Mesenteric fat pad (tissue), 1 donor: ENCODE results near the gene CLCA4. TPM values are rescaled to one million over a fixed set of nuclear protein-coding genes. Genes with fewer than 3 reads are reported as not detected.
"Not testable (repeated sequence)": the region's sequence is repeated elsewhere in the genome, so short reads cannot be mapped to it uniquely, and the experiment has no call there.

Source experiments
- DNase-seq: peaks from one replicate; pipeline ENCODE4 v3.0.0-alpha.2; 2020; ENCODE audit warnings: low spot score
- total RNA-seq: library from RNA; stranded (reverse); fragmentation: NEBNext Ultra II Directional; extraction: Animal tissue kit (Norgen Biotek cat#: 25700); gene quantifications from one replicate; pipeline ENCODE4 v1.2.1, GENCODE V29; 2021
- donor health status: DM: yes; HTN: yes; CAD: no.

The CLCA4 gene
- total RNA-seq, 1 donor from 2014 or later: not detected

GRCh38 chr1:86530211-86530845 lies 16.6 kb upstream of the CLCA4 start:
- DNase-seq: no peak

DNA sequence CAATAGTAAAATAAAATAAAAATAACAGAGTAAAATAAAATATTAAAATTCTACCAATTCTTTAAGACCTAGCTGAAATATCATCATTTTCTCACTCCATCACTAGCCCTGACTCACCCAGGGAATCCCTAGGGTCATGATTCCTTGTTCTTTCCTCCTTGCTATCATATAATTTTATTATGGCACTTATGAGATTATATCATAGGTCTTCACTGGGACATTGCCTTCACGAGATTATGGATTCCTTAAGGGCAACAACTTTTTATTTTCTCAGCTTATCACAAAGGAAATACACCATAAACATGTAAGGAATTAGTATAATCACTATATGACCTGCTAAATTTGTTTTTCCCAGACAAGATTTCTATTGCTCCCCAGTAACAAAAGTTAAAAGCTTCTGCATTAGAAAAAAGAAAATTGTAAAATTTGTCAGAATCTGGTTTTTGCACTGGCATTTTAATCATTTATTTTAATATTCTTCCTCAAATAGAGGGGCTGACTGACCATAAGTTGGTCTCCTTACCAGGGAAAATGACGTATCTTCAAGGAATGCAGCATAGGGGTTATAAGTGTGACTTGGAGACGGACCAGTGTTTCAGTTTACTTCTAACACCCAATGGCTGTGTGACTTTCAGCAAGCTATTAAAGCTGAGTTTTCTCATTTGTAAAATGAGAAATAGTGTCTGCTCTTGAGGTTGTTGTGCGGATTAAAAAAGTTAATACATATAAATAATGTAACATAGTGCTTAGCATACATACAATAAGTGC lies 8.8 kb upstream of the CLCA4 start:
- no peak for DNase-seq

- DNase-seq: no peak
These were observed 8.1 kb upstream of the CLCA4 start for GRCh38 chr1:86538775-86539174.

DNA sequence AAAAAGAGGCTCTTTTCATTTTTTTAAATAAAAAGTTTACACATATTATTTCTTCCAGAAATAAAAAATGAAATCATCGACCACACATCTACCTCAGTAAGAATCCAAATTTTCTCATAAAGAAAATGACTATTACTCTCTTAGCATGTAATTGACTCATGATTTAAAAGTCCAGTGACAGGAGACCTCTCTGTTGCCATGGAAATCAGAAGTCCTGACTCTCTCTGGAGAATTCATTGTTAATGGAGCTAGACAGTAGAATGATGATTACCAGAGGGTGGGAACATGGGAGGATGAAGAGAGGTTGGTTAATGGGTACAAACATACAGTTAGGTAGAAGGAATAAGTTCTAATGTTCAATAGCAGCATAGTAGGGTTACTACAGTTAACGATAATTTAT lies 5.0 kb upstream of the CLCA4 start:
- no peak for DNase-seq

GRCh38 chr1:86542631-86543030 lies 4.2 kb upstream of the CLCA4 start:
- DNase-seq: no peak

DNA sequence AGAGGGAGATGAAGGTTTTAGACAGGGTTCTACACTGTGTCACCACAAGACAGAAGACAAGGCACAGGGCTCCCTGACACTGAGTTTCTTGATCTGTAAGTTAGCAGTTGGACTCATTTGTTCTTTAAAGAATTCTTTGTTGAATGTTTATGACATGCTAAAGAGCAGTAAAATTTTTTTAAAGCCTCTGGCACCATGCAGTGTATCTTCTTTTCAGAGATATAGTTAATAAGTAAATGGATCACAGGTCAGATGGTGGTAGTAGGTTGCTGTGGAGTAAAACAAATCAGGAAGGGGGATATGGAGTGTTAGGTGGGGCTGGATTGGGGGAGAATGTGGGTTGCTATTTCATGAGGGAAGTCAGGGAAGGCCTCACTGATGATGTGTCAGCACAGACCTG lies 2.0 kb downstream of the CLCA4 start:
- no peak for DNase-seq

- no peak for DNase-seq
These were observed 4.4 kb downstream of the CLCA4 start for GRCh38 chr1:86551305-86551704.

DNA sequence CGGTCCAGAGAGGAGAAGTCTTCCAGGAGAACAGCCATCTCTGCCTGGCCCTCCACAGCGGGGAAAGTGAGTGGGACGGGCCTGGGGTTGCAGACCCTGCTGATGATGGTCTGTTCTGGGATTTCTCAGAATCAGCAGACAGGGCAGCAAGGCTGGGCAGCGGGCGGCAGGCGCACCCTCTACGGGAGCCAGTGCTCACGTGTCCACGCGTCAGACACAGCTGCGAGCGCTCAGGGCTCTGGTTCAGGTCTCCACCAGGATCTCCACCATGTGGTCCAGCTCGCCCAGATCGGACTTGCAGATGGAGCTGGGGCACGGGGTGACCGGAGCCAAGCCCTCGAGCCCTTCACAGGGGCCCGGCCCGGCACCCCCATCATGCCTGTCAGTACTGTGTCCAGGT lies 5.5 kb downstream of the CLCA4 start:
- DNase-seq: peak; percentile 83

GRCh38 chr1:86557739-86558138 lies 10.9 kb downstream of the CLCA4 start:
- no peak for DNase-seq

DNA sequence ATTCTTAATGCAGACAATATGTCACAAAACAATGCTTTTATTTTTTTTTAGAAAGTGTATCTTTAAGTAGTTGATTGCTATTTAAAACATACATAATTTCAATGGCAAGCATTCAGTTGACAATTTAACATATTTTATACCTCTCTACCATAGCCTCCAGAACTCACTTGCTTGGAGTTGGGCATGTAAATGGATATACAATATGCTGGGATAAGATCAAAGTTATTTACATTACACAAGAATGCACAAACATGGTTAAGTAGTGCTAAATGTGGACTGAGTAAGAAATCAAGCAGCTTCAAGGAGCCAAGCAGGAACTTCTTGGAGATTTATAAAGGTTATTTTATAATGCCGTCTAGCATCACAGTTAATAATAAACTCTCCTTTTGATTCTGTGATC lies 17.0 kb downstream of the CLCA4 start:
- no peak for DNase-seq

DNA sequence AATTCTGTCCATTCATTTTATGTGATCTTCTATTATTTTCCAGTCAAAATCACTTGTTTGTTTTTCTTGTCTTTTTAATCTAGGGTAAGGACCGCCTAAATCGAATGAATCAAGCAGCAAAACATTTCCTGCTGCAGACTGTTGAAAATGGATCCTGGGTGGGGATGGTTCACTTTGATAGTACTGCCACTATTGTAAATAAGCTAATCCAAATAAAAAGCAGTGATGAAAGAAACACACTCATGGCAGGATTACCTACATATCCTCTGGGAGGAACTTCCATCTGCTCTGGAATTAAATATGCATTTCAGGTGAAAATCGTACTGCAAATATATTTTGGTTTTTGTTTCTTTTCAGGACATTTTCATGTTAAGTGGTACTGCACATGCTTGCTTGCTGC lies 20.5 kb downstream of the CLCA4 start:
- no peak for DNase-seq

DNA sequence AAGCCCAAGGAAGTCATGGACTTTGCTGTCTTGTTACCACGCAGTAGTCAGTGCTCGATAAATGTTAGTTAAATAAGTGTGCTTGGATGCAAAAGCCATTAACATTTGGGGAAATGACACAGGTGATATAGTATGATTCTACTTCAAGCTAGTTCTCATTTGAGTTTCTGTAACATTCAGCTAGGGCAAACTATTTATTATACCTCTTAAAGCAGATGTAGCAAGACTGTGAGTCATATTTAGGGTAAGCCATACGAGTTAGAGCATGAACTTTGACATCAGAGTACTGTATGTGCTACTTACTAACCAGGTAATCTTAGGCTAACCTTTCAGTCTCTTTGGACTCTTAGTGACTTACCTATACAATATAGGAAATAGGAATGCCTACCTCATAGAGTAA lies 21.0 kb downstream of the CLCA4 start:
- no peak for DNase-seq

DNA sequence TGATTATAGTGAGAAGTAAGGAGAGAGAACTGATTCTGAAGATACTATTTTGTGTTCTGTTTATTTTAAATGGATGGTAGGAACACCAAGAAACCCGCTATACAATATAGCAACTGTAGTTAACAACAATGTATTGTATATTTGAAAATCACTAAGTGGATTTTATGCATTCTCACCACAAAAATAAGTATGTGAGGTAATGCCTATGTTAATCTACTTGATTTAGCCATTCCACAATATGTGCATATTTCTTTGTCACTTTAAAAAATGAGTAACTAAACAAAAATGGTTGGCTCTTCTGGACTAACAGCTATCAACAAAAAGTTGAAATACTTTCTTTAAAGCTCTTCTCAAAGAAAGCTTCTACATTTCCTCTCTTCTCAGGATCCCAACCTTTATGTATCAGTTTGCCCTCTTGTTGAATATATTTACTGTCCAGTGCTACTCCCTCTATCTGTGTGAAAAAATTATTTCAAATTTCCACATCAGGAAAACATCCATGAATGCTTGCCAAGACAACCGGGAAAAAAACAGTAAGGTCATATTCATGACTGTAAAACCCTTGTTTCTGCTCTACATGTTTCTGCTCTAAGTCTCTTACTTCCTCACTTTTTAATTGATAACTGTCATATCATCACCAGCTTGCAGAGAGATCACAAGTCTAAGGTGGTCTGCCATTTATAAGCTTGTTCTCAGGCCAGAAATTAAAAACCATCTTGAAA lies 27.0 kb downstream of the CLCA4 start:
- no peak for DNase-seq

DNA sequence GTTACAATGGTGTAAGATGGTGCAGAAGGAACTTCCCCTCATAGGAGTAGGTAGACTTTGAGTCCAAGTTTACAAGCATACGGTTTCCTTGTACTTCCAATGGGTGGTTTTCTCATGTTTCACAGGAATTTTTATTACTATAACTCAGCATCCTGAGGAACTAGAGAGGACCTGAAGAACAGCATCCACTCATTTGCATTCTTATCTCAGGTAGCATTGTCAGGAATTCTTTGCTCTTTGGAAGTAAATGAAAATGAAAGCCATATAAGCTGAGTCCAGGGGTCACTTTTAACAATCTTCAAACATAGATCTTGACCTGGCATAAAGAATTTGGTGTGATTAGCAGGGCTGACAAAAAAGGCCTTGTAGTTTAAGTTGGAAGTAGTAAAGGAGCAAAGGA lies 34.4 kb downstream of the CLCA4 start:
- DNase-seq: no peak

- DNase-seq: no peak
These were observed 35.3 kb downstream of the CLCA4 start for GRCh38 chr1:86582161-86582560.

DNA sequence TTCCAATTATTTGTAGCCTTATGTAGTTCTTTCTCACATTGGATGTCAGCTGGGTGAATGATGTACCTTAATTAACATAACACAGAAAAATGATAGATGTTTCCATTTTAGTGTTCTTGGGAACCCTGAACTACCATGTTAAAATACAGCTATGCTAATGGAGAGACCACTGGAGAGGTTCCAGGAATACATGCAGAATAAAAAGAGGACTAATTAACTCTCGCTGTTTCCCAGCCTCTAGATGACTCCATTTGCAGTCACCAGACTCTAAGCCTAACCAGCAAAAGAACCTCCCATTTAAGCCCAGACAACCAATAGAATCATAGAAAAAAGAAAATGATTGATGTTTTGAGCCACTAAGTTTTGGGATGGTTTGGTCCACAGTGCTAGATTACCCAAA lies 36.2 kb downstream of the CLCA4 start:
- no peak for DNase-seq

DNA sequence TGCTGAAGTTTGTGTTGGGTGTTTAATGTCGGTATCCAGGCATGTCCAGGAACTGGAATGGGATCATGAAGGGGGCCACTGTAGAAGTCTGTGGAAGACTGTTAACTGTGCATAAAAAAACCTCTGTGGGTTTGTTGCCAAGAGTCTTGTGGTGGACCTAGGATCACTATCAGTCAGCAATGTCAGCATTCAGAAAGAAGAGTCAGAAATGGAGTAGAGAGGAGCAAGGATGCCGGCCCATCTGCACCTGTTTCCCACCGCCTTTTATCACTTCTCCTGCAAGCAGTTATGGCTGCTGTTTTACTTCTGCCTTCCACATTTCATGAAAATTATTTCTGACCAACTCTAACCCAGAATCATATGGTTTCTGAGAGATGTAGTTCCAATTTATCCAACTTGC lies 36.7 kb downstream of the CLCA4 start:
- DNase-seq: no peak

DNA sequence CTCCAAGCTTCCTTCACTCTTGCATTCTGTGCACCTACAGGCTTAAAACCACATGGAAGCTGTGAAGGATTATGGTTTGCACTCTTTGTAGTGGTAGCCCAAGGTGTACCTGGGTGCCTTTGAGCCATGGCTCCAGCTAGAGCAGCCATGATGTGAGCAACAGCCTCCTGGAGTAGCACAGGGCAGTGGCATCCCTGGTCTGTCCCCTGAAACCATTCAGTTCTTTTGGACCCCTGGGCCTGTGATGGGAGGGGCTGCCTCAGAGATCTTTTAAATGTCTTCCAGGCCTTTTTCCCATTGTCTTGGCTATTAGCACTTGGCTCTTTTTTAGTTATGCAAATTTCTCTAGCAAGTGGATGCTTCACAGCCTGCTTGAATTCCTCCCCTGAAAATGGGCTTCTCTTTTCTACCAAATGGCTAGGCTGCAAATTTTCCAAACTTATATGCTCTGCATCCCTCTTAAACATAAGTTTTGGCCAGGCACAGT lies 47.4 kb downstream of the CLCA4 start:
- no peak for DNase-seq

- no peak for DNase-seq
These were observed 49.3 kb downstream of the CLCA4 start for GRCh38 chr1:86596224-86596623.

DNA sequence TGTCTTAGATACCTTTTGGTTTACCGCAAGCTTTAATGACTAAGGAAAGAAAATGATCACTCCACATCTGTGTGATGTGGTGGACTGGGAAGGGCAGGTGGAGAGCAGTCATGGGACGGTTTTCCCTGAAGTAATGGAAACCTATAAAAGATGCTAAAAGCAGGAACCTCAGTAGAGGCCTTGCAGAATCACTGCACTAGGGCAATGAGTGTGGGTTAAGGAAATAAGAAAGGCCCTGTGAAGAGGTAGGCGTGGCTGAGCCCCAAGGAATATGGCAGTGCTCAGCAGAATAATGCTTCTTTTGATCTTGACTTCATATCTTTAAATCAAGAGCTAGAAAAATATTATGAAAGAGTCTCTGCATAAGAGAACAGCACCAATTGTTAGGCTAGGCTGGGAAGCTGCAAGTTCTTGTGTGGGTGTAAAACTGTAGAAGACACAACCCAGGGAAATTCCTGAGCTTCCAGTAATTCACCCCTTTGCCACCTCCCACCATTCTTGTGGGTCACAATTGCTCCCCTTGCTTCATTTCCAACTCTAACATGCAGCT lies 49.9 kb downstream of the CLCA4 start:
- no peak for DNase-seq

GRCh38 chr1:86606080-86606479 lies 59.2 kb downstream of the CLCA4 start:
- not testable (repeated sequence) for DNase-seq

- DNase-seq: no peak
These were observed 69.6 kb downstream of the CLCA4 start for GRCh38 chr1:86616433-86616832.
